Thyroid gland (tissue), 4 donors: Measurements from ENCODE around the gene TIMM10. TPM values are rescaled to one million over a fixed set of nuclear protein-coding genes. Genes with fewer than 3 reads are reported as not detected.
A peak's percentile ranks its signal among the peaks of the same experiment; 100 is the strongest.

Source experiments
- DNase-seq, 2 donors: peaks; one replicate each; pipeline ENCODE4 v3.0.0-alpha.2; 2019
- H3K27ac ChIP-seq, 3 donors: fragments of 200-600 bp; sonication (generic); 1 replicate in 2 of 3; 2 replicates in 1 of 3; pipeline ENCODE4 v1.5.1; 2016 to 2019; ENCODE audit warnings: mild to moderate bottlenecking in 1 of 3, moderate library complexity in 1 of 3
- H3K27me3 ChIP-seq: fragments of 200-600 bp; sonication (generic); one replicate; pipeline ENCODE4 v1.5.1; 2019
- H3K36me3 ChIP-seq, 2 donors: fragments of 200-600 bp; sonication (generic); one replicate each; pipeline ENCODE4 v1.5.1; 2016 to 2019
- H3K4me1 ChIP-seq, 2 donors: fragments of 200-600 bp; sonication (generic); one replicate each; pipeline ENCODE4 v1.5.1; 2017 to 2019
- H3K4me3 ChIP-seq, 3 donors: fragments of 200-600 bp; sonication (generic); replicated peaks in 1 of 3; 1 replicate in 2 of 3; 2 replicates in 1 of 3; pipeline ENCODE4 v1.5.1; 2016; ENCODE audit warnings: mild to moderate bottlenecking in 1 of 3
- H3K9me3 ChIP-seq: fragments of 200-600 bp; sonication (generic); one replicate; pipeline ENCODE4 v1.5.1; 2017
- POLR2A ChIP-seq, 2 donors: fragments of 450-650 bp; IDR thresholded peaks; one replicate each; pipeline ENCODE4 v1.6.1; 2017; ENCODE audit warnings: antibody characterized with exemption in 2 of 2, mild to moderate bottlenecking in 2 of 2, moderate library complexity in 1 of 2
- WGBS, 2 donors: methylation state at CpG; one replicate each; pipeline ENCODE4 v1.1.5; 2017; 5-methylcytosine and 5-hydroxymethylcytosine counted together
- intact Hi-C: fragments of 100-400 bp; cut with DNase I; formaldehyde crosslinking; loops from one replicate; pipeline ENCODE4 v1.15.1; 2023
- total RNA-seq, 4 donors: library from RNA; depleted of rRNA; stranded (reverse); fragments of >200 nt; gene quantifications; one replicate each; pipeline ENCODE4 v1.2.3, GENCODE V29; 2016
- TF ChIP-seq, protein P1 (sequence below), 6 experiments: fragments of 200-600 bp in 3 of 6; fragments of 450-650 bp in 3 of 6; sonication (generic) in 3 of 6; IDR thresholded peaks; one replicate each; pipeline ENCODE4 v1.5.1; 2016 to 2019; ENCODE audit warnings: antibody characterized with exemption in 6 of 6, mild to moderate bottlenecking in 2 of 6, inconsistent platforms in 1 of 6, moderate library complexity in 1 of 6

The TIMM10 gene
- total RNA-seq, 4 donors from 2014 or later, result 29.8 to 43.7 (median 37.4) TPM

- 0% methylated on average over 14 to 29 of the region's 92 CpGs for WGBS, 2 donors
- no peaks in the 10 kb centered on the region for H3K9me3 ChIP-seq
- H3K27ac ChIP-seq, result peak within 1 kb of the TSS; percentile 10 to 84 (median 83)
- H3K4me3 ChIP-seq, result peak within 1 kb of the TSS; percentile 73 to 86 (median 78)
- intact Hi-C loops, result loop anchor here (5.0 kb wide), 1 partner anchor 70 kb away; no protein-coding TSS in a partner anchor
- no peaks in the 10 kb centered on the region for H3K27me3 ChIP-seq
- peak; percentile 80 to 84 for DNase-seq
- TF ChIP-seq POLR2A (IDR thresholded peaks at IDR 0.05), result peak in 1 of 2 donors; percentile 31
- TF ChIP-seq, protein P1, sequence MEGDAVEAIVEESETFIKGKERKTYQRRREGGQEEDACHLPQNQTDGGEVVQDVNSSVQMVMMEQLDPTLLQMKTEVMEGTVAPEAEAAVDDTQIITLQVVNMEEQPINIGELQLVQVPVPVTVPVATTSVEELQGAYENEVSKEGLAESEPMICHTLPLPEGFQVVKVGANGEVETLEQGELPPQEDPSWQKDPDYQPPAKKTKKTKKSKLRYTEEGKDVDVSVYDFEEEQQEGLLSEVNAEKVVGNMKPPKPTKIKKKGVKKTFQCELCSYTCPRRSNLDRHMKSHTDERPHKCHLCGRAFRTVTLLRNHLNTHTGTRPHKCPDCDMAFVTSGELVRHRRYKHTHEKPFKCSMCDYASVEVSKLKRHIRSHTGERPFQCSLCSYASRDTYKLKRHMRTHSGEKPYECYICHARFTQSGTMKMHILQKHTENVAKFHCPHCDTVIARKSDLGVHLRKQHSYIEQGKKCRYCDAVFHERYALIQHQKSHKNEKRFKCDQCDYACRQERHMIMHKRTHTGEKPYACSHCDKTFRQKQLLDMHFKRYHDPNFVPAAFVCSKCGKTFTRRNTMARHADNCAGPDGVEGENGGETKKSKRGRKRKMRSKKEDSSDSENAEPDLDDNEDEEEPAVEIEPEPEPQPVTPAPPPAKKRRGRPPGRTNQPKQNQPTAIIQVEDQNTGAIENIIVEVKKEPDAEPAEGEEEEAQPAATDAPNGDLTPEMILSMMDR (IDR thresholded peaks at IDR 0.05), result peak in 1 of 6 experiments; percentile 92
- H3K4me1 ChIP-seq, result peaks cover 7 to 18% of the 10 kb centered on the region in 2 donors
- no peaks in the 10 kb centered on the region for H3K36me3 ChIP-seq
Measured at GRCh38 chr11:57567515-57568329, 37.2 kb upstream of the TIMM10 start, which contains the start of gene UBE2L6. TSS of gene UBE2L6 (minus strand) at chr11:57567672. CDS start at chr11:57567611, 61 bp downstream.

DNA sequence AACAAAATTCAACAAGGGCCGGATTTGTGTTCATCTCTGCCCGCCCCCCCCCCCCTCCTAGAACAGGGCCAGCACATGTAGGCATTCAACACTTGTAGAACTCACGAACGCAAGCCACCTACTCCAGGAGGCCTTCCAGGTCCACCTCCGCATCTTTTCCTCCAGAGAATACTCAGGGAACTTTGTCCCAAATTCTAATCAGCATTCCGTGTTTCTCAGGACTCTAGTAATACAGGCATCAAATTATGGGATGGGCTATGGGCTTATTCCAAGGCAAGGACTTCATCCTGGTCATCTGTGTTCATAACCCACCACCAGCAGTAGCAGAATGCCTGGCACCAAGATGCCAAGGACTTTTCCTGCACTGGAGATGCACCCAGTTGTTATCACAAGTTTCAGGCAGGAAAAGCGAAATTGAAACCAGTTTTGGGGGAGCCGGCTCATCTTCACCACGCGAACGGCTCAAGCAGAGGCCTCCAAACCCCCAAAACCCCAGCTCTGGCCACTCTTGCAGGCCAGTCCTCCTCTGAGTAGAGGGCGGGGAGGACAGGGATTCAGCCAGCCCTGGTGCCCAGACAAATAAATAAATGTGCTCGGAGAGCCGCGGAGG, 36.5 kb upstream of the TIMM10 start:
- Histone ChIP-seq H3K4me3 (peak overlapping the region in 2 of 3 donors; percentile 78 to 86), H3K27ac (peak overlapping the region; percentile 10 to 84 (median 83)), H3K27me3 (no peaks in the 10 kb centered on the region), H3K36me3 (no peaks in the 10 kb centered on the region), H3K4me1 (peaks cover 7 to 18% of the 10 kb centered on the region in 2 donors), H3K9me3 (no peaks in the 10 kb centered on the region)
- DNase-seq, result no peak
- intact Hi-C loops, result loop anchor here (5.0 kb wide), 1 partner anchor 70 kb away; no protein-coding TSS in a partner anchor
- TF ChIP-seq, protein P1 (IDR thresholded peaks at IDR 0.05), result no peak
- WGBS, 2 donors, result 12 to 28% methylated on average over 10 to 15 of the region's 15 CpGs

- Histone ChIP-seq H3K4me3 (peak overlapping the region in 1 of 3 donors; percentile 78), H3K9me3 (no peaks in the 10 kb centered on the region), H3K36me3 (no peaks in the 10 kb centered on the region), H3K4me1 (peaks cover 7 to 18% of the 10 kb centered on the region in 2 donors), H3K27me3 (no peaks in the 10 kb centered on the region), H3K27ac (peak overlapping the region; percentile 10 to 84 (median 83))
- peak; percentile 40 to 44 for DNase-seq
- WGBS, 2 donors, result 53 to 58% methylated on average over 4 of the region's 4 CpGs
- TF ChIP-seq, protein P1 (IDR thresholded peaks at IDR 0.05), result peak in 1 of 6 experiments; percentile 3
- TF ChIP-seq POLR2A (IDR thresholded peaks at IDR 0.05), result peak in 1 of 2 donors; percentile 34
- intact Hi-C loops, result loop anchor here (5.0 kb wide), 1 partner anchor 71 kb away; no protein-coding TSS in a partner anchor
Measured at GRCh38 chr11:57566005-57566904, 35.7 kb upstream of the TIMM10 start.

DNA sequence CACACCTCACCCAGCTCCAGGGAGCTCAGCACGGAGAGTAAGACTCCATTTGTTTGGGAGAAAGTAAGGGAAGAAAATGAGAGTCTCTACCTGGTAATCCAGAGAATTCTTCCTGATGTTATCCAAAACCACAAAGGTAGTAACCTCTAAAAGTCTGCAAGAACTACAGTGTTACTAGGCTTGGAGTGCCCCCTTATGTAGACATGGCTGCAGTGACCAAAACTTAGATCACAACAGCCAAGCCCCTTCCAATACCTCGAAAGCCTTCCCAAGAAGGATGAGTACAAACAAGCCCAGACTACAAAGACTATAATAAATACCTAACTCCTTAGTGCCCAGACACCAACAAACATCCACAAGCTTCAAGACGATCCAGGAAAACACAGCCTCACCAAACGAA, 32.0 kb upstream of the TIMM10 start:
- Histone ChIP-seq H3K9me3 (no peaks in the 10 kb centered on the region), H3K27ac (no peak overlapping the region), H3K36me3 (peaks cover 0 to 16% of the 10 kb centered on the region in 2 donors), H3K27me3 (no peaks in the 10 kb centered on the region), H3K4me1 (peaks cover 7 to 22% of the 10 kb centered on the region in 2 donors), H3K4me3 (no peak overlapping the region)
- 81 to 88% methylated on average over 4 of the region's 4 CpGs for WGBS, 2 donors
- intact Hi-C loops, result no loop called here
- DNase-seq, result no peak
- TF ChIP-seq, protein P1 (IDR thresholded peaks at IDR 0.05), result no peak
- no peak for TF ChIP-seq POLR2A (IDR thresholded peaks at IDR 0.05)
